Dedifferentiated amniotic fluid mesenchymal stem cell (primary cell): ENCODE data around the gene SYPL2.
A peak's percentile ranks its signal among the peaks of the same experiment; 100 is the strongest.

ENCODE experiments used
- DNase-seq: peaks from one replicate; pipeline ENCODE4 v3.0.0-alpha.2; 2016; ENCODE audit errors: extremely low spot score

The SYPL2 gene

GRCh38 chr1:109491372-109491771 is 25.0 kb downstream of the SYPL2 start:
- no peak for DNase-seq

- DNase-seq: no peak
Observed at GRCh38 chr1:109492779-109493178, 26.4 kb downstream of the SYPL2 start.

DNA sequence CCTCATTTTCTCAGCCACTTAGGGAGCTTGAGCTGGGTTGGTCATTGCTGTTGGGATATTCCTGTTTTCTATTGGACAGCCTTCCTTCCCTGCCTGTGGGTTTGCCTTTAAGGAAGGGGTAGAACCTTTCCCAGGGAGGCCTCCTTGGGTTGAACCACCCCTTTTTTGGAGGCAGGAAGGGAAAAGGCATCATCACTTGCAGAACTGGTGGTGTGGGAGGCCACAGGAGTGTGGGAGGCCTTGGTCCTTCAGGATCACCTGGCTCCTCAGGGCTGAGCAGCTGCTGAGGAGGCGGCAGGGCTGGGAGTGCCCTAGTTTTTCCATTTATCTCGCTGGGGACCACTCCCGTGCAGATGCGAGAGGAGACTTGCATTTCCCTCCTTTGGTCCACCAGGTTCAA is 26.9 kb downstream of the SYPL2 start:
- DNase-seq: no peak

GRCh38 chr1:109493805-109494539 is 27.6 kb downstream of the SYPL2 start, which contains the start of gene CYB561D1:
TSS of gene CYB561D1 (plus strand) at chr1:109494094. CDS start at chr1:109494140, 46 bp downstream.
- peak; percentile 74 for DNase-seq

DNA sequence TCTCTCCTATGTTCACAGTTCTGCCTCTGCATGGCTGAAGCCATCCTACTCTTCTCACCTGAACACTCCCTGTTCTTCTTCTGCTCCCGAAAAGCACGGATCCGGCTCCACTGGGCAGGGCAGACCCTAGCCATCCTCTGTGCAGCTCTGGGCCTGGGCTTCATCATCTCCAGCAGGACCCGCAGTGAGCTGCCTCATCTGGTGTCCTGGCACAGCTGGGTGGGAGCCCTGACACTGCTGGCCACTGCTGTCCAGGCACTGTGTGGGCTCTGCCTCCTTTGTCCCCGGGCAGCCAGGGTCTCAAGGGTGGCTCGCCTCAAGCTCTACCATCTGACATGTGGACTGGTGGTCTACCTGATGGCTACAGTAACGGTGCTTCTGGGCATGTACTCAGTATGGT is 29.4 kb downstream of the SYPL2 start:
- DNase-seq: no peak

GRCh38 chr1:109497449-109498160 is 31.3 kb downstream of the SYPL2 start:
- DNase-seq: no peak

- DNase-seq: no peak
Observed at GRCh38 chr1:109498161-109498801, 31.9 kb downstream of the SYPL2 start.

GRCh38 chr1:109499081-109499480 is 32.7 kb downstream of the SYPL2 start:
- no peak for DNase-seq

- no peak for DNase-seq
Observed at GRCh38 chr1:109499661-109500536, 33.6 kb downstream of the SYPL2 start.

- DNase-seq: peak; percentile 89
Observed at GRCh38 chr1:109500941-109501381, 34.6 kb downstream of the SYPL2 start.

DNA sequence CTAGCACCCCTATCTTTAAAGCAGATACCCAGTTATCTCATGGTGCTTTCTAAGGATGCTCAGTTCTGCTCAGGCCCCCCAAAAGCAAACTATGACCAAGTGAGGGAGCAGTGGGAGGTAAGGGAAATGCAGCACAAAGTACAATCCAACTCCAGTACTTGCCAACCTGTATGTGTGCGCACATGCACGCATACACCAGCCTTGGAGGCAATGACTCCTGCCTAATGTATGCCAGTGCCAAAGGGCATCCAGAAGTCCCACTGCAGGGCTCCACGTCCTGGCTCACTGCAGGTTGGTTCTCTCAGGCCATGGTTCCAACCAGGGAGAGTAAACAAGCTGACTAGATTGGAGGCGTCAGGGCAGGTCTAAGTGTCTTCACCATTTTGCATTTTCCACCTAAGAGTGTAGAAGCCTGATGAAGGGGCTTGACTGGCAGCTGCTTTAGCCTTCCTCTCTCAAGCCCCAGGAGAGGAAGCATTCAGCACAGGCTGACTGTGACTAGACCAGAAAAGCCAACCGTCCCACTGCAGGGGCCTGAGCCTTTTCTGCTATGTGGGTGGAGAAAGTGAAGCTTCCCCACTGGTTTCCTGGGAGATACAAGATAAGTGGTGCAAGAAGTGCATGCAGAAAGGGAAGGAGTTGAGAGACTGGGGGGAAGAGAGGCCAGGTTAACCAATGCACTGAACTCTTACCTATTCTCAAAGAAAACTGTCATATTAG is 35.5 kb downstream of the SYPL2 start:
- no peak for DNase-seq

GRCh38 chr1:109502364-109502851 is 36.1 kb downstream of the SYPL2 start:
- no peak for DNase-seq

GRCh38 chr1:109503935-109504334 is 37.6 kb downstream of the SYPL2 start:
- no peak for DNase-seq

DNA sequence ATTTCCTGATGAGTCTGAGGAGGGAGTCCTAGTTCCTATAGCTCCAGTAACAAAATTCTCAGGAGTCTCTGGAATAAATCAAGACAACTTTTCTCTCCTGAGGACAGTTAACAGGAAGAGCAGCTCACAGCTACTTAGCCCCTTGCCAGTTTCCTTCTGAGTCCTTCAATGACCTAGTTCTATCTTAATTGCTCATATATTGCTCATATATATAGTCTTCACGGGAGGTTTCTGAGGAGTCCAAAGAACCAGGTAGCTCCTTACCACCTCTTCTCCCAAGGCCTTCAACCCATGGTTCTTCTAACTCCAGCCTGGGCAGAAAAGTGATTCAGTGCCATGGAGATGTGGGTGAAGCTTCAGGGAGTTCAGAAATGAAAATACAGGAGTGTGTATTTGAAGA is 38.6 kb downstream of the SYPL2 start:
- DNase-seq: no peak

DNA sequence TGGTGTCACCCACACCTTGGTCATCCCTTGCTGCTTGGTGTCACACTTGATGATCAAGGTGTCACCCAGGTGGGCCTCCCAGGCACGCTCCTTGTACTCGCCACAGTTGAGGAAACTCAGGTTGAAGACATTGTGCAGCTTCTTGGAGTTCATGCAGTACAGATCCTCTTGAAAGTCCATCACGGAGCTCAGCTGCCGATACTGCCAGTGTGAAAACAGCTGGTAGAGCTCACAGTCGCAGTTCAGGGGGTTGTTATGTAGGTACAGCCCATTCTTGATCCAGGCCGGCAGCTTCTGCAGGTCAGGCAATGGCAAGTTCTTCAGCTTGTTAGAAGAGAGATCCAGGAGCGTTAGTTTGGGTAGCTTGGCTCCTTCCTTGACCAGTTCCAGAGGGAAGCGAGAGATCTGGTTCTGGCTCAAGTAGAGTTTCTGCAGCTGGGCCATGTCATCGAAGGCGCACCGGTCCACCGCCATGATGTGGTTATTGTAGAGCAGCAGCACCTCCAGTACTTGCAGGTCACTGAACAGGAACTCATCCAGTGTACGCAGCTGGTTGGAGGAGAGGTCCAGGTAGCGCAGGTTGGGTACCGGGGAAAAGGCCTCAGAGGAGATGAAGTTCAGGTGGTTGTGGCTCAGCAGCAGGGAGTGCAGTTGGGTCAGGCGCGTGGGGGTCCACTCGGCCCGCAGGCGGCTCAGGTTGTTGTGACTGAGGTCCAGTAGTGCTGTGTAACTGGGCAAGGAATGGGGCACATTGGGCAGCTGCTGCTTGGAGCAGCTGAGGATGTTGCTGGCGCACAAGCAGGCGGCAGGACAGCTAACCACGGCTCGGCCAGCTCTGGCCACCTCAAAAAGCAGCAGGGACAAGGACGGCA is 41.9 kb downstream of the SYPL2 start:
- DNase-seq: no peak

GRCh38 chr1:109508873-109509175 is 42.5 kb downstream of the SYPL2 start:
- DNase-seq: no peak

- no peak for DNase-seq
Observed at GRCh38 chr1:109509176-109510134, 43.1 kb downstream of the SYPL2 start, which contains the start of gene AMIGO1. TSS of gene AMIGO1 (minus strand) at chr1:109509727. CDS start at chr1:109508912, 815 bp downstream.

DNA sequence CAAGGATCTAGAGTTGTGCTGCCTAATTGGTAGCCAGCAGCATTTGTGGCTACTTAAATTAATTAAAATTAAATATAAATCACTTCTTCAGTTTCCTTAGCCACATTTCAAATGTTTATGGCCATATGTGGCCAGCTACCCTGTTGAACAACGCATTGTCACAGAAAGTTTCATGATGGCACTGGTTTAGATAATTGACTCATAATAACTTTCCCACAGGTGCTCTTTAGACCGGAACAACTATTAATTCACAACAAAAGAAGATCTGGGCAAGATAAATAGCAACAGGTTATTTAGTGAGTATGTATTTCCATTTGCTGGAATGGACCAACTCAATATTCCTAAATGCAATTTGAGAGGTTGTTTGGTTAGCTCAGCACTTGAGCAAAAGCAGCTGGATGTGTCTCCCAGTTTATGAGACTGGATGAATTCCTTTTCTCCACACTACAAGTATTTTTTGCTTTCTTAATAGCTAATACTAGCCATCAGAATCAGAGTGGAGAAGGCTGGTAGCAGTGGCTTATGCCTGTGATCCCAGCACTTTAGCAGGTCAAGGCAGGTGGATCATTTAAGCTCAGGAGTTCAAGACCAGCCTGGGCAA is 46.9 kb downstream of the SYPL2 start:
- no peak for DNase-seq
